K562 (cell line): ENCODE results near the gene MEAF6. TPM values are rescaled to one million over a fixed set of nuclear protein-coding genes. Genes with fewer than 3 reads are reported as not detected.

Source experiments
- ATAC-seq: fragments of 200-7000 bp; cut with Tn5 transposase; 3 replicates; pipeline ENCODE4 v1.9.1; 2020; ENCODE audit warnings: moderate library complexity
- BruUV-seq: library from RNA; stranded (reverse); fragments of 400-500 nt; replicated peaks from 2 replicates; lab custom pipeline; 2021; lab: Mats Ljungman, UMichigan
- CTCF ChIA-PET: fragments of 300-600 bp; formaldehyde crosslinking; extraction: SDS; loops from one replicate; lab custom pipeline; 2021; ENCODE audit warnings: low intra/inter-chr PET ratio; lab: Yijun Ruan, JAX
- POLR2A ChIA-PET: fragments of 300-600, 350-650 bp; sonication (Branson Sonifier 250); formaldehyde crosslinking; extraction: SDS; loops from one replicate; lab custom pipeline; 2021; ENCODE audit warnings: antibody characterized with exemption, inconsistent platforms; lab: Yijun Ruan, JAX
- DNase-seq, 4 experiments: peaks; one replicate each; pipeline versions ENCODE4 v3.0.0 to v3.0.0-alpha.2; 2011 to 2018; ENCODE audit warnings: low spot score in 3 of 4, mixed read lengths in 3 of 4; ENCODE audit errors: extremely low read depth in 1 of 4
- FAIRE-seq: peaks from 2 replicates; lab custom pipeline; 2011; peaks lifted over from hg19 to GRCh38; lab: Jason Lieb, UNC
- H2AFZ ChIP-seq: 2 replicates; pipeline ENCODE4 v1.6.0; 2011; ENCODE audit warnings: low read depth, low read length, control low read depth, inconsistent platforms
- H3K27ac ChIP-seq: fragments of 200-600 bp; 3 replicates; pipeline ENCODE4 v1.8.0; 2011; ENCODE audit warnings: low read depth, mild to moderate bottlenecking, control low read depth, inconsistent platforms, low read length, moderate library complexity, mixed read lengths; ENCODE audit errors: extremely low read depth
- H3K27me3 ChIP-seq, 2 experiments: fragments of 300-600 bp in 1 of 2; 2 replicates in 1 of 2; 3 replicates in 1 of 2; pipeline versions ENCODE4 v1.6.0 to v1.8.0; 2011; ENCODE audit warnings: inconsistent platforms in 2 of 2, low read length in 2 of 2, mild to moderate bottlenecking in 1 of 2, mixed read lengths in 1 of 2, moderate library complexity in 1 of 2; ENCODE audit not compliant: control insufficient read depth in 2 of 2, insufficient read depth in 2 of 2
- H3K36me3 ChIP-seq: fragments of 300-600 bp; 3 replicates; pipeline ENCODE4 v1.8.0; 2011; ENCODE audit warnings: mild to moderate bottlenecking, low read length, inconsistent platforms; ENCODE audit not compliant: control insufficient read depth, insufficient read depth
- H3K4me1 ChIP-seq, 2 experiments: fragments of 200-600 bp in 1 of 2; replicated peaks in 1 of 2; 2 replicates in 1 of 2; 3 replicates in 1 of 2; pipeline versions ENCODE4 v1.5.1 to v1.8.0; 2011; ENCODE audit warnings: inconsistent platforms in 2 of 2, low read length in 2 of 2, mild to moderate bottlenecking in 1 of 2, mixed read lengths in 1 of 2, moderate library complexity in 1 of 2; ENCODE audit not compliant: control insufficient read depth in 2 of 2, insufficient read depth in 2 of 2
- H3K4me2 ChIP-seq: 2 replicates; pipeline ENCODE4 v1.6.1; 2011; ENCODE audit warnings: low read length, control low read depth, inconsistent platforms, mixed read lengths; ENCODE audit not compliant: insufficient read depth
- H3K4me3 ChIP-seq: fragments of 200-600 bp; sonication (generic), shearing (Covaris generic); 2 replicates; pipeline ENCODE4 v1.5.1; 2016; ENCODE audit warnings: control low read depth, inconsistent platforms
- H3K79me2 ChIP-seq: fragments of 200-600 bp; 3 replicates; pipeline ENCODE4 v1.8.0; 2011; ENCODE audit warnings: low read length, inconsistent platforms; ENCODE audit not compliant: control insufficient read depth, insufficient read depth
- H3K9ac ChIP-seq, 2 experiments: 2 replicates each; pipeline versions ENCODE4 v1.6.0 to v1.6.1; 2011; ENCODE audit warnings: low read depth in 2 of 2, low read length in 2 of 2, control low read depth in 1 of 2, inconsistent platforms in 1 of 2, mild to moderate bottlenecking in 1 of 2, mixed read lengths in 1 of 2; ENCODE audit not compliant: insufficient read depth in 1 of 2
- H3K9me1 ChIP-seq: one replicate; pipeline ENCODE4 v1.6.0; 2011; ENCODE audit warnings: inconsistent platforms, mild to moderate bottlenecking, low read length, moderate library complexity; ENCODE audit not compliant: control insufficient read depth, insufficient read depth
- H3K9me3 ChIP-seq: replicated peaks from 2 replicates; pipeline ENCODE4 v1.5.1; 2011; ENCODE audit warnings: low read depth, low read length, inconsistent platforms; ENCODE audit not compliant: control insufficient read depth, insufficient read depth
- H4K20me1 ChIP-seq: replicated peaks from 2 replicates; pipeline ENCODE4 v1.6.1; 2011; ENCODE audit warnings: low read length, inconsistent platforms, mixed read lengths; ENCODE audit not compliant: control insufficient read depth, insufficient read depth
- CBX8 ChIP-seq: fragments of 200-600 bp; sonication (generic); IDR thresholded peaks from 2 replicates; pipeline ENCODE4 v1.6.1; 2012; ENCODE audit warnings: borderline replicate concordance, mixed run types, low read depth, mild to moderate bottlenecking, moderate library complexity, mixed read lengths, low read length, control low read depth, inconsistent platforms; ENCODE audit not compliant: poor library complexity, severe bottlenecking; ENCODE audit errors: extremely low read depth
- ESRRA ChIP-seq: fragments of 450-650 bp; IDR thresholded peaks from 2 replicates; pipeline ENCODE4 v1.6.1; 2014; ENCODE audit warnings: low read depth, mild to moderate bottlenecking, moderate library complexity, borderline replicate concordance
- HNRNPH1 ChIP-seq: fragments of 200-400 bp; formaldehyde crosslinking; optimal IDR thresholded peaks from 2 replicates; pipeline ENCODE3; 2017; ENCODE audit warnings: low read depth, mild to moderate bottlenecking, low read length, moderate library complexity
- KDM1A ChIP-seq, 2 experiments: fragments of 450-650 bp; IDR thresholded peaks; 2 replicates each; pipeline ENCODE4 v1.6.1; 2016; ENCODE audit warnings: mild to moderate bottlenecking in 2 of 2
- MED1 ChIP-seq: sonication (generic); formaldehyde crosslinking; IDR thresholded peaks from 2 replicates; pipeline ENCODE4 v1.8.1; 2023; ENCODE audit warnings: missing genetic modification reagents, borderline replicate concordance
- MTA1 ChIP-seq: fragments of 450-650 bp; IDR thresholded peaks from 2 replicates; pipeline ENCODE4 v1.6.1; 2017; ENCODE audit warnings: borderline replicate concordance
- RHOXF2B ChIP-seq: fragments of 250-450 bp; sonication (Bioruptor Pico); conservative IDR thresholded peaks from 2 replicates; pipeline ENCODE4 v1.5.1; 2021
- SPI1 ChIP-seq: IDR thresholded peaks from 2 replicates; pipeline ENCODE4 v1.6.1; 2011; ENCODE audit warnings: low read depth, low read length, control low read depth, borderline replicate concordance
- VEZF1 ChIP-seq: fragments of 200-800 bp; sonication (Bioruptor generic); IDR thresholded peaks from 2 replicates; pipeline ENCODE4 v1.6.1; 2017; ENCODE audit warnings: missing genetic modification characterization, missing compliant biosample characterization
- ZKSCAN8 ChIP-seq: fragments of 200-800 bp; sonication (Bioruptor generic); IDR thresholded peaks from 2 replicates; pipeline ENCODE4 v1.6.1; 2016; ENCODE audit warnings: missing genetic modification characterization, missing compliant biosample characterization
- ZNF444 ChIP-seq: fragments of 250-450 bp; sonication (Bioruptor Pico); IDR thresholded peaks from 2 replicates; pipeline ENCODE4 v1.4.0; 2020; ENCODE audit warnings: mild to moderate bottlenecking, moderate library complexity
- ZNF584 ChIP-seq: fragments of 200-800 bp; sonication (Bioruptor generic); IDR thresholded peaks from 2 replicates; pipeline ENCODE4 v1.6.1; 2016; ENCODE audit warnings: low read depth, mild to moderate bottlenecking, missing genetic modification characterization, missing compliant biosample characterization
- ZNF717 ChIP-seq: fragments of 250-450 bp; sonication (Bioruptor Pico); IDR thresholded peaks from 2 replicates; pipeline ENCODE4 v1.5.0; 2021
- WGBS: fragments of 100-300 bp; shearing (Covaris generic); methylation state at CpG from one replicate; pipeline ENCODE4 v1.1.6; 2016; ENCODE audit warnings: low coverage, mixed read lengths; ENCODE audit not compliant: insufficient coverage; ENCODE audit errors: missing lambda C conversion rate; 5-methylcytosine and 5-hydroxymethylcytosine counted together
- in situ Hi-C: fragments of 300-500 bp; cut with MboI; formaldehyde crosslinking; loops from 4 replicates; pipeline ENCODE4 v1.15.0; 2018; ENCODE audit warnings: inconsistent platforms, mixed read lengths
- intact Hi-C: fragments of 100-400 bp; cut with micrococcal nuclease; formaldehyde crosslinking; loops from 2 replicates; pipeline ENCODE4 v1.14.2; 2022
- polyA plus RNA-seq, 8 experiments: library from polyadenylated mRNA; depleted of rRNA in 4 of 8; stranded (reverse) in 5 of 8; unstranded in 3 of 8; fragments of >200 nt; fragmentation: Nextera tagmentation in 2 of 8; fragmentation: Illumina TruSeq in 1 of 8; extraction: Ambion mirVana in 2 of 8; extraction: Trizol in 1 of 8; gene quantifications; 2 replicates each; pipeline versions ENCODE4 v1.2.1 to v1.2.3, GENCODE V29; 2011 to 2014; ENCODE audit warnings: inconsistent platforms in 1 of 8, missing spikeins in 1 of 8
- total RNA-seq, 7 experiments: library from RNA; depleted of rRNA in 6 of 7; stranded (reverse); fragments of >200 nt in 6 of 7; fragmentation: Illumina TruSeq in 2 of 7; extraction: Trizol in 2 of 7; gene quantifications; 2 replicates each; pipeline versions ENCODE4 v1.2.1 to v1.2.3, GENCODE V29; 2011 to 2021; ENCODE audit warnings: low replicate concordance in 1 of 7

The MEAF6 gene
- total and polyA plus RNA-seq, 9 of the 15 experiments (the other 6 are each of a cell fraction or from before 2014, with no cell fraction given), result 55.0 to 151 (median 92.3) TPM

GRCh38 chr1:37452416-37452815 lies 62.1 kb downstream of the MEAF6 start:
- no peak for DNase-seq
- no peak for ATAC-seq
- ChIA-PET CTCF (interaction anchor here (3.5 kb wide), 1 partner anchor 229 kb away, joined by 53 read pairs; no protein-coding TSS in a partner anchor), POLR2A (interaction anchor here (0.6 to 1.1 kb wide), 3 partner anchors 8 to 267 kb away, joined by 3 read pairs; no protein-coding TSS in a partner anchor)
- Histone ChIP-seq H3K4me3 (no peak overlapping the region), H3K36me3 (no peaks in the 10 kb centered on the region), H3K4me1 (peaks cover 5 to 7% of the 10 kb centered on the region in 2 experiments; a peak in 4 of 5 replicates), H3K27ac (no peak overlapping the region), H3K9me1 (no peaks in the 10 kb centered on the region), H3K9ac (no peak overlapping the region), H3K27me3 (peaks cover 21 to 60% of the 10 kb centered on the region in 2 experiments), H3K4me2 (no peak overlapping the region), H2AFZ (no peak overlapping the region), H4K20me1 (peaks cover 10% of the 10 kb centered on the region; the same call in 1 of the 2 replicates), H3K79me2 (no peaks in the 10 kb centered on the region), H3K9me3 (no peaks in the 10 kb centered on the region)
- in situ Hi-C loops, result no loop called here
- TF ChIP-seq ESRRA (no peak), MED1 (CRISPR knock-in tag) (no peak), CBX8 (no peak)
- WGBS, result 13% methylated on average over 6 of the region's 6 CpGs
- intact Hi-C loops, result loop anchor here (10.0 kb wide), 1 partner anchor 152 kb away; no protein-coding TSS in a partner anchor
- BruUV-seq, result no TSS peak
- FAIRE-seq, result no peak

GRCh38 chr1:37449936-37450335 lies 64.6 kb downstream of the MEAF6 start:
- Histone ChIP-seq H3K4me1 (peaks cover under 1 to 2% of the 10 kb centered on the region in 2 experiments; a peak in 4 of 5 replicates), H3K4me2 (no peak overlapping the region), H3K79me2 (no peaks in the 10 kb centered on the region), H3K4me3 (no peak overlapping the region), H2AFZ (no peak overlapping the region), H3K27ac (no peak overlapping the region), H3K36me3 (no peaks in the 10 kb centered on the region), H3K9me1 (no peaks in the 10 kb centered on the region), H3K27me3 (peaks cover 18 to 58% of the 10 kb centered on the region in 2 experiments; a peak in 3 of 5 replicates), H3K9me3 (no peaks in the 10 kb centered on the region), H4K20me1 (peaks cover 6% of the 10 kb centered on the region; the same call in 1 of the 2 replicates), H3K9ac (no peak overlapping the region)
- in situ Hi-C loops (no loop called here), intact Hi-C loops (loop anchor here (10.0 kb wide), 1 partner anchor 155 kb away; no protein-coding TSS in a partner anchor)
- 1% methylated on average over 5 of the region's 5 CpGs for WGBS
- POLR2A ChIA-PET, result interaction anchor here (0.8 to 2.8 kb wide), 4 partner anchors 11 to 59 kb away, joined by 3 to 13 read pairs (median 3); partner anchors contain the start of gene ZC3H12A
- no peak for DNase-seq
- no TSS peak for BruUV-seq
- CTCF ChIA-PET, result no interaction called here
- ATAC-seq, result no peak
- no peak for FAIRE-seq
- TF ChIP-seq ZKSCAN8 (CRISPR knock-in tag) (peak; percentile 92; the same call in 1 of the 2 replicates), MTA1 (no peak), ZNF717 (CRISPR knock-in tag) (no peak), ZNF444 (CRISPR knock-in tag) (peak; percentile 89), VEZF1 (CRISPR knock-in tag) (peak; percentile 70), ZNF584 (CRISPR knock-in tag) (no peak), KDM1A (IDR thresholded peaks at IDR 0.05) (peak in 1 of 2 experiments; percentile 46; a peak in 1 of 4 replicates), HNRNPH1 (no peak), RHOXF2B (CRISPR knock-in tag) (no peak), SPI1 (peak; percentile 90)
